Left hindlimb (tissue), 1 donor: ENCODE results near the gene DTX3.
"Not testable (repeated sequence)": the region's sequence is repeated elsewhere in the genome, so short reads cannot be mapped to it uniquely, and the experiment has no call there.

Source experiments
- DNase-seq: peaks from one replicate; pipeline ENCODE4 v3.0.0-alpha.2; 2018

DTX3 gene

GRCh38 chr12:57604454-57604991 is at the start of gene DTX3:
Gene DTX3 (plus strand): TSS chr12:57604824. CDS start chr12:57606518, 1,694 bp downstream.
- DNase-seq, result peak; percentile 55

- no peak for DNase-seq
These were observed 49.7 kb upstream of the DTX3 start for GRCh38 chr12:57554897-57555296.

GRCh38 chr12:57558864-57559263 is 45.8 kb upstream of the DTX3 start:
- no peak for DNase-seq

GRCh38 chr12:57560516-57560915 is 44.1 kb upstream of the DTX3 start:
- DNase-seq, result no peak

- DNase-seq, result not testable (repeated sequence)
These were observed 43.5 kb upstream of the DTX3 start for GRCh38 chr12:57561117-57561516.

GRCh38 chr12:57563358-57563757 is 41.3 kb upstream of the DTX3 start:
- DNase-seq, result no peak

- no peak for DNase-seq
These were observed 40.4 kb upstream of the DTX3 start for GRCh38 chr12:57564178-57564740.

- DNase-seq, result no peak
These were observed 35.8 kb upstream of the DTX3 start for GRCh38 chr12:57568838-57569237.

GRCh38 chr12:57569858-57570257 is 34.8 kb upstream of the DTX3 start:
- DNase-seq, result no peak

- not testable (repeated sequence) for DNase-seq
These were observed 34.2 kb upstream of the DTX3 start for GRCh38 chr12:57570438-57570837.

GRCh38 chr12:57571926-57572762 is 32.5 kb upstream of the DTX3 start:
- DNase-seq, result no peak

- no peak for DNase-seq
These were observed 29.8 kb upstream of the DTX3 start for GRCh38 chr12:57574795-57575194.

- DNase-seq, result no peak
These were observed 28.6 kb upstream of the DTX3 start for GRCh38 chr12:57575771-57576612.

- DNase-seq, result no peak
These were observed 27.9 kb upstream of the DTX3 start for GRCh38 chr12:57576613-57577160.

- no peak for DNase-seq
These were observed 26.5 kb upstream of the DTX3 start for GRCh38 chr12:57577981-57578758.

- no peak for DNase-seq
These were observed 25.6 kb upstream of the DTX3 start for GRCh38 chr12:57579011-57579410.

- no peak for DNase-seq
These were observed 24.8 kb upstream of the DTX3 start for GRCh38 chr12:57579677-57580465.

GRCh38 chr12:57580466-57580795 is 24.2 kb upstream of the DTX3 start:
- DNase-seq, result no peak

- DNase-seq, result no peak
These were observed 22.8 kb upstream of the DTX3 start for GRCh38 chr12:57581802-57582201.

GRCh38 chr12:57582440-57582839 is 22.2 kb upstream of the DTX3 start:
- no peak for DNase-seq
